GM21737 (cell line): Measurements from ENCODE around the gene ZBTB20.

Experiments
- ATAC-seq: cut with Tn5 transposase; IDR thresholded peaks from one replicate; pipeline ENCODE4 v1.9.1; 2021; ENCODE audit warnings: mild to moderate bottlenecking, moderate library complexity; ENCODE audit not compliant: unreplicated experiment

The ZBTB20 gene

DNA sequence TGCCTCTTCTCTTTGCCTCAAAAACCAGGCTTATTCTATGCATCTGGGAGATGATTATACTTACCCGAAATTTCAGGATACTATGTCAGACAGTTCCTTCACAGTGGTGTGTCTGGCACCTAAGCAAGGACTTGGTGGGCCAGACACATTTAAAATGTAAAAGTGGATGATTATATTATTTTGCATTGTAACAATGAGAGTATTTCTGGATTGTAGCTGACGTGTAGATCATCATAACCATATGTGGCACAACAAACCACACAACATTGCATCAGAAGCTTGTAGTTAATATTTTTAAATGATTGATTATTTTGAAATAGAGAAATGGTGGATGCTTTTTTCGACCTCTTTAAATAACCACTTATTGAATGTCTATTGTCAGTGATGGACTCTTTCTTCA lies 744.2 kb downstream of the ZBTB20 start:
- ATAC-seq: no peak

DNA sequence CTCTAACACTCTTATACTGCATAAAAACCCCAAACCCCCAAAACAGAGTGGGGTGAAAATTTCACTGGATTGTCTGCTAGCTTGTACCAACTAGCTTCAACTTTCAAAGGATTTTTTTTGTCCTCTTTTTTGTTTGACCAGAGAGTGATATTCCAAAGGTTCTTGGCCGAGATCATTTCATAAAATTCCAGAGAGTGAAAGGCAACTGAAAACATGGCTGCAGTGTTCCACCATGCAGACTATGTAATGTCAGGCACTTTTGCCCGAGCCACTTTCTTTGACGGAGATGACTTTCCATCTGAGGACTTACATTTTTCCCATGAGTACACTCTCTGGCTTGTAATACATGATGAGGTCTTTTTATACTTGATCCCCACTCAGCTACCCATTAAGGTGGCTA lies 745.7 kb downstream of the ZBTB20 start:
- ATAC-seq: no peak

DNA sequence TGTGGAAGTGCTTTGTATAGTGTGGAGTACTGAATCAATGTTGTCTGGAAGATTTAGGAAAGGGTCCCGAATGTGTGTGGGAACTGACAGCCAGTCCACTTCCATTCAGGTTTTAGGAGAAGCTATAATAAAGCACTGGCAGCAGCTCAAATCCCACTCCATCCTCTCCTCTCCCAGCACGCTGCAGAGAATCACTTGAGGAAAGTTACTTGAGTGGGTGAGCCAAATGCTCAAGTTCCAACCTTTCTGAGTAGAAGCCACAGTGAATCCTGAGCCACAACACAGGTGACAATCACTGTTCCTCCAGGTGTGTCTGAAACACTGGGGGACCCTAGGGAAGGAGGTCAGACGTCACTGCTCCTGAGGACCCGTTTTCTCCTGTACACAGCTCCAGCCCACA lies 746.7 kb downstream of the ZBTB20 start:
- ATAC-seq: no peak

GRCh38 chr3:114394551-114394950 lies 752.5 kb downstream of the ZBTB20 start:
- no peak for ATAC-seq

DNA sequence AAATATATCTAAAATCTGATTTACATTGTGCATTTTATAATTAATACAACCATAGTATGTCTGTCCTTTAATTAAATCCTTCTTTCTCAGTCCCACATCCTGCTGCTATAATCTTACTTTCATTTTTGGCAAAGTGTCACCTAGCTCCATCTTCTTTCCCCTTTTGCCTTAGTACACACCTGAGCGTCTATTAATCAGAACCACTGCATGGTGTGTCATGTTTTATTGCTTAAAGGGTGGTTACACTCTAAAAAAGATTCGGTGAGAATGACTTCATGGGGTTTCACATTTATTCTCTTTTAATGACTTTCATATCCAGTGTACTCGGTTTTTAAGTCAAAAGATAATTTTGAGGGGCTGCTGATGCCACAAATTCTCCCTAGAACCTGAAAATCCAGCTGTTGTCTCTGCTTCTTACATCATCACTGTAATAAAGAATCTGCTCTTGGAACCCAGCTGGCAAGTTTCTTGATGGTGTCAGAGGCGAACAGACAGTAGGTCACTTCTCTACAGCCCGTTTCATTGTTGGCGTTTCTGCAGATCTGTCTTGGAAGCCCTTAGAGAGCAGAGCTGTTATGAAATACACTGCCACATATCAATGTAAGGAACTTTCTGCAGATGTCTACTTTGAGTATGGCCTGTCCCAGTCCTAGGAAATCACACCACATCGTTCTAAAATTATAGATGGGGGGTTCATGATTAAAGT lies 753.6 kb downstream of the ZBTB20 start:
- no peak for ATAC-seq

DNA sequence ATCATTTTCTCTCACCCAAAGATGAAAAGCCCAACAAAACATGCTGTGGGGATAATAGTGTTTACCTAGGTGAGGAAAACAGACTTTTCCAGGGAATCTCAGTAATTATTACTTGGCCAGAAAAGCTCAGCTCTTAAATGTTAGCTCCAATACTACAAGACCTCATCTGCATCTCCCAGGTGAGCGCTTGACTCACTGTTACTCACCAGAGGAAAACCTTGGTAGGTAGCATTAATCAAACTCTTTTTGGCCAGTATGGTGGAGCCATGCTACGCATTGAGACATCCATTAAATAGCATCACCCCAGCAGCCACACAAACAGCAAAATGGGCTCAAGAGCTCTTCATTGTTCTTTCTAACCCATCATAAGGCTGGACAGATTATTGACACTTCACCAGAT lies 754.3 kb downstream of the ZBTB20 start:
- no peak for ATAC-seq

- ATAC-seq: no peak
These were observed 757.9 kb downstream of the ZBTB20 start for GRCh38 chr3:114389156-114389555.

DNA sequence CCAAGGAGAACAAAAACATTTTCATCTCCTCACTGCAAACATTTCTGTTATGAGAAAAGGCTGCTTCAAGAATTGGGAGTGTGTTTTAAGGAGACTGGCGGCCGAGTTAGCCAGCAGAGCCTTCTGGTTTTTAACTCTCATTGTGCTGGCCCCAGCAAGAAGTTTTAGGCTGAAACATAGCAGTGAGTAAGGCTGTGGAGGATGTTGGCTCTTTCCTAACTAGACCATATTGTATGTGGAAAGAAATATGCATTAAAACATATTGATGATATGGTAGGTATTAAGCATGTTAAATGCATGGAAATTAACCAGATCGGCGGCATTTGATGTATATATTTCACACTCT lies 762.6 kb downstream of the ZBTB20 start:
- ATAC-seq: no peak

GRCh38 chr3:114383875-114384557 lies 763.1 kb downstream of the ZBTB20 start:
- ATAC-seq: peak; percentile 84

DNA sequence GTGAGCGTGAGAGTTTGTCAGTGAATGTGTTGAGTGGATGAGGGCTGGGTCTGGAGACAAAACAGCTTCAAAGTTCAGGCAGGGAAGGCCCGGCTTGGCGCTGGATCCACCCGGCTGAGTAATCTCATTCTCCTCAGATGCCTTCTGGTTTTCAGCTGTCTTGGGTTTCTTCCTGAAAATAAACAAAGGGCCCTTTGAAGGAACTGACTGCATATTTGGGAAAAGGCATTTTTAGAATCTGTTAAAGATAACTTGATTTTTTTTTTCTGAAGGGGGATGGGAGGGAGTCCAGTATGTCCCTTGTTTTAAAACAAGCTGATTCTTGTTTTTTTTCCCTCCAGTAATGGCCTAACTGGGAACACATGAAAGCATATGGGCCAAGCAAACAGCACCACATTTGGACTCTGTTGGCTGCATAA lies 766.8 kb downstream of the ZBTB20 start:
- ATAC-seq: no peak

- no peak for ATAC-seq
These were observed 767.8 kb downstream of the ZBTB20 start for GRCh38 chr3:114379266-114379665.

DNA sequence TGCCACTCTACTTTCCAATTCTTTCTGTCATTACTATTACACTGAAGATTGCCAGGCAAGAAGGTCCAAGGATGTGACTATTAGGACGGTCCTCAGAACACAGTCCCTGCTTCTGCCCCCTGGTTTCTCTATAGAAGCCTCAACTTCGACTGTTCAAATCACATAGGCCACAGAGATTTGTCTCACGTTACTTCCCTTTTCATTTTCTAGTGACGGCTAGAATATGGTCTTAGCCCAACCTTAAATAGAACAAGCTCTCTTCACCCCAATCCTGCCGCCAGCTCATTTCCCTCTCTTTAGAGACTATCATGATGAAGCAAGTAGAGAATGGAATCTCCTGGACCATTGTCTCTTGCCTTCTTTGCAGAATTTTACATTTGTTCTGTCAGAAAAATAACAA lies 768.3 kb downstream of the ZBTB20 start:
- no peak for ATAC-seq

DNA sequence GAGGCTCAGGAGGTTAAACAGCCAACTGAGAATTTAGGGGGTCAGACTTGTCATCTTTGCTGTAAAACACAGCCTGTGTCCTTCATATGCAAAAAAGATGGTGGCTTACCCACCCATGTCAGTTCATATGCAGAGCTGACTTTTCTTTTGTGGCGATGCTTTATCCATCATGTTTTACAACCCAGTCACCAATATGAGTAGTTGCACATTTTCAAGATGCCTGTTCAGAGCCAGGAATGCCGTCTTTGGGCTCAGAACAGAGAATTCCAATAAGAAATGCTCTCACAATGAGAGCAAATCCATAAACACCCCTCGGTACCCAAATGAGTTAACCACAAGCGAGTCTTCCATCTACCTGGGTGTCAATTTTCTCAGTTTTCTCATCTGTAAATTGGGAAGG lies 769.7 kb downstream of the ZBTB20 start:
- ATAC-seq: no peak

DNA sequence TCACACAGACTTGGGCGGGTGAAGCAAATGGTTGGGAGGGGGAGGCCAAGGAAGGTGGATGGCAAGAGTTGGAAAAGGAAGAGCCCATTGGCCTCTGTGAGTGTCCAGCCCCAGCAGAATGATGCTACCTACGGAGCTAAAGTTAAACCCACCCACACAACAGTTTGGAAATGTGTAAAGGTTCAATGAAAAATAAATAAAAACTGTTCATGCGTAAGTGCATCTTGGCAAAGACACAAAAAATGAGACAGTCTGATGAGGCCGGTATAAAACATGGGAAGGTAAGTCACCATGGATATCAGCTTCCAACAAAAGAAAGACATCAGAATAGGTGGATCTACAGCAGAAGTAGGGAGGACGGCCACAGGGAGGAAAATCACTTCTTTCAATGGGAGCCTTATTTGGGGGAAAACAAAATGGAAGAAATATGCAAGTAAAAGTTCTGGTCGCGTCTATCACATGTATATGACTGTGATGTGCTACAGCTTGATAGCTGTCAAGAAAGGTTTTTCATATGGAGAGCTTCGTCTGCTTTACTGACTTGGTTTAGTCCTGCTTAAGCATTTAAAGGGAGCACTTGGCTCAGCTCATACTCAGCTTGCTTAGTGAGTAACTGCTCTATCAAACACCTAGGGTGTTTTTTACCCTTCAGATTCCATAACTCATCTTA lies 770.4 kb downstream of the ZBTB20 start:
- no peak for ATAC-seq

- ATAC-seq: no peak
These were observed 771.3 kb downstream of the ZBTB20 start for GRCh38 chr3:114375608-114376421.

- no peak for ATAC-seq
These were observed 772.6 kb downstream of the ZBTB20 start for GRCh38 chr3:114374433-114374990.

- ATAC-seq: no peak
These were observed 776.4 kb downstream of the ZBTB20 start for GRCh38 chr3:114370537-114371174.

DNA sequence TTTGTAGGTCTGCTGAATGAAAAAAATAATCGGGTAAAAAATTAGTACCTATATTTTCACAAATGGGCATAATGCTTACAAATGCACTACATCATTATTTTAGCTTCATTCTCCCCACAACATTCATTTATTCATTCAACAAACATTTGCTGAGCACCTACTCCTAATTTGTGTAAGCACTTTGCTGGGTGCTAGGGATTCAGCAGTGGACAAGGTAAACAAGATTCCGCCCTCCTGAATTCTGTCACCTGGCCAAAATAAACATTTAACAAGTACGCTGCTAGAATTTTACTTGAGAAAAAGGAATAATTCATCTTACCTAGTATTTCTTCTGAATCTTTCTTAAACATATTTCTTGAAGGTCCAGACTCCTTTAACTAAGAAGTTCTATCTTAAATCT lies 781.2 kb downstream of the ZBTB20 start:
- ATAC-seq: no peak

GRCh38 chr3:114364806-114365654 lies 782.1 kb downstream of the ZBTB20 start:
- ATAC-seq: no peak
